Stomach smooth muscle (tissue), 2 donors: ENCODE results near the gene URB1.
"Not testable (repeated sequence)": the region's sequence is repeated elsewhere in the genome, so short reads cannot be mapped to it uniquely, and the experiment has no call there.

Experiments used
- H3K27ac ChIP-seq: one replicate; pipeline ENCODE4 v1.7.0; 2013; ENCODE audit warnings: mild to moderate bottlenecking, low read length, inconsistent platforms
- H3K27me3 ChIP-seq, 2 donors: one replicate each; pipeline ENCODE4 v1.7.0; 2013; ENCODE audit warnings: low read length in 2 of 2; ENCODE audit not compliant: insufficient read depth in 2 of 2, control insufficient read depth in 1 of 2
- H3K36me3 ChIP-seq, 2 donors: one replicate each; pipeline ENCODE4 v1.7.0; 2013; ENCODE audit warnings: low read length in 2 of 2; ENCODE audit not compliant: control insufficient read depth in 2 of 2, insufficient read depth in 2 of 2
- H3K4me1 ChIP-seq: one replicate; pipeline ENCODE4 v1.7.0; 2013; ENCODE audit warnings: low read length; ENCODE audit not compliant: control insufficient read depth, insufficient read depth
- H3K4me3 ChIP-seq, 2 donors: one replicate each; pipeline ENCODE4 v1.7.0; 2013; ENCODE audit warnings: low read length in 2 of 2
- H3K9ac ChIP-seq, 2 donors: one replicate each; pipeline ENCODE4 v1.7.0; 2013; ENCODE audit warnings: low read length in 2 of 2, mild to moderate bottlenecking in 1 of 2
- H3K9me3 ChIP-seq, 2 donors: one replicate each; pipeline ENCODE4 v1.7.0; 2013; ENCODE audit warnings: low read length in 2 of 2; ENCODE audit not compliant: control insufficient read depth in 2 of 2
- donor health status: healthy.
- donor health status: Pancreatic carcinoma.

URB1 gene

GRCh38 chr21:32410291-32410690 is 17.5 kb upstream of the URB1 start:
- H3K27ac ChIP-seq: peak overlapping the region; percentile 99

GRCh38 chr21:32406405-32406804 is 13.6 kb upstream of the URB1 start:
- no peak overlapping the region for H3K4me3 ChIP-seq
- H3K27me3 ChIP-seq: no peaks in the 10 kb centered on the region
- H3K9ac ChIP-seq: no peak overlapping the region
- no peak overlapping the region for H3K27ac ChIP-seq
- peaks cover 12% of the 10 kb centered on the region for H3K4me1 ChIP-seq
- no peaks in the 10 kb centered on the region for H3K9me3 ChIP-seq
- H3K36me3 ChIP-seq: no peaks in the 10 kb centered on the region

More at GRCh38 chr21:32410291-32410690, 17.5 kb upstream of the URB1 start:
- Histone ChIP-seq H3K4me3 (no peak overlapping the region), H3K9ac (peak overlapping the region in 1 of 2 donors; percentile 7), H3K27me3 (no peaks in the 10 kb centered on the region), H3K36me3 (no peaks in the 10 kb centered on the region), H3K9me3 (no peaks in the 10 kb centered on the region), H3K4me1 (peaks cover 31% of the 10 kb centered on the region)

GRCh38 chr21:32403201-32403777 is 10.5 kb upstream of the URB1 start:
- no peaks in the 10 kb centered on the region for H3K27me3 ChIP-seq
- no peak overlapping the region for H3K9ac ChIP-seq
- H3K9me3 ChIP-seq: no peaks in the 10 kb centered on the region
- H3K4me3 ChIP-seq: no peak overlapping the region
- H3K36me3 ChIP-seq: no peaks in the 10 kb centered on the region
- no peak overlapping the region for H3K27ac ChIP-seq
- no peaks in the 10 kb centered on the region for H3K4me1 ChIP-seq

- Histone ChIP-seq H3K27ac (no peak overlapping the region), H3K9ac (peak overlapping the region; percentile 76 to 82), H3K36me3 (peaks cover 2% of the 10 kb centered on the region in 2 donors), H3K4me3 (peak overlapping the region; percentile 89 to 94), H3K4me1 (peaks cover 17% of the 10 kb centered on the region), H3K27me3 (no peaks in the 10 kb centered on the region), H3K9me3 (no peaks in the 10 kb centered on the region)
Measured at GRCh38 chr21:32393677-32394001, 827 bp upstream of the URB1 start.

- no peaks in the 10 kb centered on the region for H3K9me3 ChIP-seq
- H3K27ac ChIP-seq: no peak overlapping the region
- H3K4me3 ChIP-seq: peak overlapping the region; percentile 81 to 89
- H3K9ac ChIP-seq: peak overlapping the region; percentile 60 to 73
- H3K36me3 ChIP-seq: peaks cover 5 to 7% of the 10 kb centered on the region in 2 donors
- peaks cover 17% of the 10 kb centered on the region for H3K4me1 ChIP-seq
- no peaks in the 10 kb centered on the region for H3K27me3 ChIP-seq
Measured at GRCh38 chr21:32392299-32392879, 423 bp downstream of the URB1 start.

- Histone ChIP-seq H3K9me3 (no peaks in the 10 kb centered on the region), H3K4me3 (peak overlapping the region; percentile 81 to 89), H3K9ac (peak overlapping the region in 1 of 2 donors; percentile 60), H3K27ac (no peak overlapping the region), H3K4me1 (peaks cover 17% of the 10 kb centered on the region), H3K27me3 (no peaks in the 10 kb centered on the region), H3K36me3 (peaks cover 5 to 7% of the 10 kb centered on the region in 2 donors)
Measured at GRCh38 chr21:32391755-32392154, 1.1 kb downstream of the URB1 start.

GRCh38 chr21:32390537-32391224 is 2.1 kb downstream of the URB1 start:
- not testable (repeated sequence) for H3K4me3 ChIP-seq, H3K36me3 ChIP-seq, H3K27me3 ChIP-seq, H3K9me3 ChIP-seq, H3K27ac ChIP-seq, H3K9ac ChIP-seq
- H3K4me1 ChIP-seq: peaks cover 20% of the 10 kb centered on the region

GRCh38 chr21:32389337-32390015 is 3.3 kb downstream of the URB1 start:
- Histone ChIP-seq H3K9me3 (no peaks in the 10 kb centered on the region), H3K4me3 (no peak overlapping the region), H3K36me3 (peaks cover 8 to 11% of the 10 kb centered on the region in 2 donors), H3K27ac (no peak overlapping the region), H3K4me1 (peaks cover 20% of the 10 kb centered on the region), H3K27me3 (no peaks in the 10 kb centered on the region), H3K9ac (no peak overlapping the region)

GRCh38 chr21:32388306-32388705 is 4.5 kb downstream of the URB1 start:
- Histone ChIP-seq H3K4me3 (no peak overlapping the region), H3K36me3 (peaks cover 17 to 22% of the 10 kb centered on the region in 2 donors), H3K27ac (no peak overlapping the region), H3K9me3 (no peaks in the 10 kb centered on the region), H3K9ac (no peak overlapping the region), H3K27me3 (no peaks in the 10 kb centered on the region), H3K4me1 (peaks cover 17% of the 10 kb centered on the region)

- no peaks in the 10 kb centered on the region for H3K27me3 ChIP-seq
- no peak overlapping the region for H3K4me3 ChIP-seq
- no peaks in the 10 kb centered on the region for H3K9me3 ChIP-seq
- peaks cover 11% of the 10 kb centered on the region for H3K4me1 ChIP-seq
- H3K9ac ChIP-seq: no peak overlapping the region
- H3K27ac ChIP-seq: no peak overlapping the region
- H3K36me3 ChIP-seq: peaks cover 26 to 32% of the 10 kb centered on the region in 2 donors
Measured at GRCh38 chr21:32387151-32387550, 5.7 kb downstream of the URB1 start.
